ENCODE data around the gene CERT1.
"Not testable (repeated sequence)": the region's sequence is repeated elsewhere in the genome, so short reads cannot be mapped to it uniquely, and the experiment has no call there.

Gene CERT1, protein sequence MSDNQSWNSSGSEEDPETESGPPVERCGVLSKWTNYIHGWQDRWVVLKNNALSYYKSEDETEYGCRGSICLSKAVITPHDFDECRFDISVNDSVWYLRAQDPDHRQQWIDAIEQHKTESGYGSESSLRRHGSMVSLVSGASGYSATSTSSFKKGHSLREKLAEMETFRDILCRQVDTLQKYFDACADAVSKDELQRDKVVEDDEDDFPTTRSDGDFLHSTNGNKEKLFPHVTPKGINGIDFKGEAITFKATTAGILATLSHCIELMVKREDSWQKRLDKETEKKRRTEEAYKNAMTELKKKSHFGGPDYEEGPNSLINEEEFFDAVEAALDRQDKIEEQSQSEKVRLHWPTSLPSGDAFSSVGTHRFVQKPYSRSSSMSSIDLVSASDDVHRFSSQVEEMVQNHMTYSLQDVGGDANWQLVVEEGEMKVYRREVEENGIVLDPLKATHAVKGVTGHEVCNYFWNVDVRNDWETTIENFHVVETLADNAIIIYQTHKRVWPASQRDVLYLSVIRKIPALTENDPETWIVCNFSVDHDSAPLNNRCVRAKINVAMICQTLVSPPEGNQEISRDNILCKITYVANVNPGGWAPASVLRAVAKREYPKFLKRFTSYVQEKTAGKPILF

GRCh38 chr5:75511435-75512382 lies at the start of gene CERT1, which contains the start of gene POLK:
Gene CERT1, minus strand, starts transcription at chr5:75511629. Its CDS starts 422 bp downstream, at chr5:75511207.
Gene POLK, plus strand, starts transcription at chr5:75511891.
- peak; percentile 87 for DNase-seq

- DNase-seq: not testable (repeated sequence)
These were observed 49.2 kb upstream of the CERT1 start for GRCh38 chr5:75560655-75561054.

GRCh38 chr5:75558981-75559632 lies 47.7 kb upstream of the CERT1 start:
- no peak for DNase-seq

DNA sequence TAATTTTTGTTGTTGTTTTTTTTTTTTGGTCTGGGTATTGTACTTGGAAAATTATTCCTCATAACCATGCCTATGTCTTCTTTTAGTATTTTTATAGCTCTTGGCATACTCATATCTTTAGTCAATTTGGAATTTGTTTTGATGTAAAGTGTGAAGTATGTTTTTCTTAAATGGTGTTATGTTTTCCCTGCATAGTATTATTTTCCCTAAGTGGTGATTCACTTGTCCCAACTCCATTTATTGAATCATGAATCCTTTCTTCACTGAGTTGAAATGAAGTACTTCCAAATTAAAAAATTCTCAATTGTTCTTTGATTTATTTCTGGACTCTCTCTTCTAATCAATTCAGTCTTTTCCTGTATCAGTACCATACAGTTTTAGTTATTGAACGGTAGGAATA lies 46.8 kb upstream of the CERT1 start:
- no peak for DNase-seq

DNA sequence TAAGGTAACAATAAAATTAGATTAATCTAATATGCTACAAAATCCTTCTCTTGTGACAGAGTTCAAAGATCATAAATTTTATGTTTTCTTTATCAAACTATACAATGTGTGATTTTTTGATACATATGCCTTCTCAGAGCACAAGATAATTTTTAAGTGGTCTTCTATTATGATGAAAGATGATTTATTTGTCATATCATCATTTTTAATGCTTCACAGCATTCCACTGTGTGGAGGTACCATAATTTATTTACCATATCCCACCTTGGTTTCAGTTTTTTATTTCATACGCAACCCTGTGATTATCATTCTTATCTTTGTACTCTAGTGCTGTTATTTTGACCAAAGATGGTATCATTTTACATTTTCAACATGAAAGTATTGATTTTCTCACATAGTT lies 41.9 kb upstream of the CERT1 start:
- no peak for DNase-seq

DNA sequence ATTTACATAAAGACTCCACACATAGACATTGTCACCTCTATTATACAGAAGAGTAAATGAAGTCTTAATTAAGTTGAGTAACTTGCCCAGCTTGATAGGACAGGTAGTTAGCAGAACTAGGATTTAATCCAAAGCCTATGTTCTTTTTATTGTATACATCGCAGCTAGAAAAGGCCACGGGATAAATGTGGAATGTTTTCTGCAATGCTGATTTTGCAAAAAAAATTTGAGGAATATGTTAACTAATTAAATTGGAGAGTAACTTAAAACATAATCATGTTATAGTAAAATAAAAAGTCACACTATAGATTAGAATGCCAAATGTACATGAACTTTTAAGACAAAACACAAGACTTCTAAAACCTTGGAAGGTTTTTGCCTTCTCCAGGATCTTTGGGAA lies 41.3 kb upstream of the CERT1 start:
- DNase-seq: no peak

GRCh38 chr5:75551471-75551870 lies 40.0 kb upstream of the CERT1 start:
- no peak for DNase-seq

DNA sequence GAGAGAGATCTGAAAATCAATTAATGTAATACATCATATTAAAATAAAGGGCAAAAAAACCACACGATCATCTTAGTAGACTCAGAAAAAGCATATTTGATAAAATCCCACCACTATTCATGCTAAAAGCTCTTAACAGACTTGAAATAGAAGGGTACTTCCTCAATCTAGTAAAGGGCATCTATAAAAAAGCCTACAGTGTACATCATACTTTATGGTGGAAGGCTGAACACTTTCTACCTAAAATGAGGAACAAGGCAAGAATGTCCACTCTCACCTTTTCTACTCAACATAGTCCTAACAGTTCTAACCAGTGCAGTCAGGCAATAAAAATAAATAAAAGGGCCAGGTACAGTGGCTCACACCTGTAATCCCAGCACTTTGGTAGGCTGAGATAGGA lies 39.2 kb upstream of the CERT1 start:
- DNase-seq: no peak

GRCh38 chr5:75547812-75548211 lies 36.4 kb upstream of the CERT1 start:
- no peak for DNase-seq

DNA sequence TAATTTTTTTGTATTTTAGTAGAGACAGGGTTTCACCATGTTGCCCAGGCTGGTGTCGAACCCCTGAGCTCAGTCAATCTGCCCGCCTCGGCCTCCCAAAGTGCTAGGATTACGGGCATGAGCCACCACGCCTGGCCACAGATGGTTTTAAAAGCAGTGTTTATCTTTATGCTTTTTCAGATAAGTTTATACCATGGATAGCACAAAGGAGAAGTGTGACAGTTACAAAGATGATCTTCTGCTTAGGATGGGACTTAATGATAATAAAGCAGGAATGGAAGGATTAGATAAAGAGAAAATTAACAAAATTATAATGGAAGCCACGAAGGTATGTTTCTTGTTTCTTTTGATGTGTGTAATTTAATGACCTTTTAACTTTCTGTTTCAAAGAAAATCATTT lies 35.4 kb upstream of the CERT1 start:
- no peak for DNase-seq

DNA sequence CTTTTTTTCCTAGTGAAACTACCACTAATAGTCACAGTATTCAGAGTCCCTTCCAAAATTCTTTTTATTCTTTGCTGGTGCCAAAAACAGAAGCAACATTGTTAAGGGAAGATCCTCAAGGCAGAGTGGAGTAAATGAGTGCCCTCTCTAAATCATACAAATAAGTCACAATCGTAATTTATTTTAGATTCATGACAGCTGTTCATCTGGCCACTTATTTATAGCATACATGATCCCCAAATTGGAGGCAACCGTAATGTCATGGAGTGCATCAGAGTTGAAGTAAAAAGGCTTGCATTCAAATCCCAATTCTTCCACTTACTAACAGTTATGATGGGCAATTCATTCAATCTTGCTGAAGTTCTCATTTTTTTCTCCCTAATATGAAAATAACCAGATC lies 33.7 kb upstream of the CERT1 start:
- DNase-seq: no peak

DNA sequence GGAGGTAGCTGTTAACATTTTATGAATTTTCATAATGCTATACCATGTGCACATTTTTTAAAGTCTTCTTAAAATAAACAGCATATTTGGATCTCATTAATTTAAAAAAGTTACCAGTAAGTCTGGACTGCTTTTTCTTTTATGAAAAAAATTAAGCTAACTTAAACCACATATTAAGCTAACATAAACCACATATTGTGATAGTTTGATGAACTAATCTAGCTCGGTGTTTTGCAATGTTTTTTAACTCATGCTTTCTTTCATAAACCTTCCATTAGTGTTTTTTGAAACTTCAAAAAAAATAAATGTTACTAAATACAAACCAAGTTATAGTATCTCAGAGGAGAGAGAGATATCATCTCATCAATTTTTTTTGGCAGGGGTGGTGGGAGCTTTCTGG lies 26.8 kb upstream of the CERT1 start:
- no peak for DNase-seq

DNA sequence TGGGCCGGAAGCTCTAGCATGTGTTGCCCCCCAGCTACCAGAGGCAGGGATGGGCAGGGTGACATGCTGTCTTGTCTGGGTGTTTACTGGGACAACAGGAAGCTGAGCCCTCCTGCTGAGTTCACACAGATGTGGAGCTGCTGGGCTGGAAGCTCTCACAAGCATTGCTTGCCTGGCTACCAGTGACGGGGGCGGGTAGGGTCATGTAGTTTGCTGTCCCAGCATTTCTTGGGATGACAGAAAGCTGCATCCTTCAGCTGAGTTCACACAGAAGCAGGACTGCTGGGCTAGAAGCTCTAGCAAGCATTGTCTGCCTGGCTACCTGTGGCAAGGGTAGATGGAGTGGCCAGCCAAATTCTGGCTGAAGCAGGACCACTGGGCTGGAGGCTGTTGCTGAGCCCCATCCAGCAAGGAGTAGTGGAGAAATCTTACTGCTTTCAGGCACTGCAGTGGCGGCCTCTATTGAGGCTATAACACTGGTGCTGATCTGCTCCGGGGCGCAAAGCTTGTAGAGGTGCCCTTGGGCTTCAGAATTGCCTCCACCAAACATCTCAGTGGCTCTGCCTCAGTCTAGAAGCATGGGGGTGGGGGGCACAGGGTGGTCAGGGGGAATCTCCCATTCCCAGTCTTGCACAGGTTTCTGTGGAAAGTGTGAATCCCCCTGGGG lies 25.4 kb upstream of the CERT1 start:
- DNase-seq: no peak

DNA sequence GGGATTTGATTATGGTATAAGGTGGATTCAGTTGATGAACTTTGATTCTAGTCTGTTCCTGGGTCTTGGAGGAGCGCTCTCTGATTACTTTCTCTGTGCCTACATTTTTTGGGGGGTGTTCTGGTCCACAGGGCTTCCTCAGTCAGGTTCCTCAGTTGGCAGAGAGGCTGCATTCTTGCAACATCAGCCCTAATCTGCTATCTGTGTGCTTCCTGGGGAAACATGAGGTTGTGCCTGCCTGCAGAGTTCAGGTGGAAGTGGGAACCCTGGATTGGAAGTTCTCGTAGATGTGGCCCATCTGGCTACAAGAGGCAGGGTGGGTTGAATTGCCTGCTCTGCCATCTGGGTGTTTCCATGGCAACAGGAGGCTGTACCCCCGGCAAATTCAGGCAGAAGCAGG lies 24.7 kb upstream of the CERT1 start:
- no peak for DNase-seq

DNA sequence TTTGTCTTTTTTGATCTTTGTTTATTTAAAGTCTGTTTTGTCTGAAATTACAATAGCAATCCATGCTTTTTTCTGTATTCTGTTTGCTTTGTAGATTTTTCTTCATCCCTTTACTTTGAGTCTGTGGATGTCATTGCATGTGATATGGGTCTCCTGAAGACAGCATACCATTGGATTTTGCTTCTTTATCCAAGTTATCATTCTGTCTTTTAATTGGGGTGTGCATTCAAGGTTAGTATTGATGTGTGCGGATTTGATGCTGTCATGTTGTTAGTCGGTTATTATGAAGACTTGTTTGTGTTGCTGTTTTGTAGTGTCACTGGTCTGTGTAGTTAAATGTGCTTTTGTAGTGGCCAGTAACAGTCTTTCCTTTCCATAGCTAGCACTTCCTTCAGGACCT lies 23.3 kb upstream of the CERT1 start:
- DNase-seq: no peak

DNA sequence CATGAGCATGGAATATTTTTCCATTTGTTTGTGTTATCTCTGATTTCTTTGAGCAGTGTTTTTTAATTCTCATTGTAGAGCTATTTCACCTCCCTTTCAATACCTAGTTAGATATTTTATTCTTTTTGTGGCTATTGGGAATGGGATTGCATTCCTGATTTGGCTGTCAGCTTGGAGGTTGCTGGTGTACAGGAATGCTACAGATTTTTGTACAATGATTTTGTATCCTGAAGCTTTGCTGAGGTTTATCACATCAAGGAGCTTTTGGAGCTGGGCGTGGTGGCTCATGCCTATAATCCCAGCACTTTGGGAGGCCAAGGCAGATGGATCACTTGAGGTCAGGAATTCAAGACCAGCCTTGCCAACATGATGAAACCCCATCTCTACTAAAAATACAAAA lies 22.3 kb upstream of the CERT1 start:
- not testable (repeated sequence) for DNase-seq

DNA sequence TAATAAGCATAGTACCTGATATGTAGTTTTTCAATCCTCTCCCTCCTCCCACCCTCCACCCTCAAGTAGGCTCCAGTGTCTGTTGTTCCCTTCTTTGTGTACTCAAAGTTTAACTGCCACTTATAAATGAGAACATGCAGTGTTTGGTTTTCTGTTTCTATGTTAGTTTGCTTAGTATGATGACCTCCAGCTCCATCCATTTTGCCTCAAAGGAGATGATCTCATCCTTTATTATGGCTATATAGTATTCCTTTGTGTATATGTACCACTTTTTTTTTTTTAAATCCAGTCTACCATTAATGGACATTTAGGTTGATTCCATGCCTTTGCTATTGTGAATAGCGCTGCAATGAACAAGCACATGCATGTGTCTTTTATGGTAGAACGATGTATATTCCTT lies 20.8 kb upstream of the CERT1 start:
- no peak for DNase-seq

GRCh38 chr5:75529185-75529584 lies 17.8 kb upstream of the CERT1 start:
- no peak for DNase-seq

- DNase-seq: no peak
These were observed 14.6 kb upstream of the CERT1 start for GRCh38 chr5:75526070-75526469.

DNA sequence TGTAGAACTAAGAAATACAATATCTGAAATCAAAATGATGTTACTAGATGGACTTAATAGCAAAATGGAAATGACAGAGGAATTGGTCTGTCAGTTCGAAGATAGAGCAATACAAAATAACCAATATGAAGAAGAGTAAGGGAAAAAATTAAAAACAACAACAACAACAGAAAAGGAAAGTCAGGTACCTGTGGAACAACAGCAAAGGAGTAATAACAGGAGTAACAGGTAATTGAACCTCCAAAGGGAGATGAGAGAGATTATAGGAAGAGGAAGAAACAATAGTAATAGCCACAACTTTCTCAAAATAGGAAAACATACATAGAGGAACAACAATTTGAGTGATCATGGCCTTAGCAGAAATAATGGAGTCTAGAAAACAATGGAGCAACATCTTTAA lies 13.9 kb upstream of the CERT1 start:
- no peak for DNase-seq

GRCh38 chr5:75524591-75524990 lies 13.2 kb upstream of the CERT1 start:
- no peak for DNase-seq

GRCh38 chr5:75524071-75524470 lies 12.6 kb upstream of the CERT1 start:
- DNase-seq: no peak

Measured in NCI-H1694 treated with DMSO at 0.1 percent for 48 hours (cell line).